Stomach (tissue), 9 donors: ENCODE results near the gene STAMBPL1. TPM values are rescaled to one million over a fixed set of nuclear protein-coding genes. Genes with fewer than 3 reads are reported as not detected.

ENCODE experiments used
- DNase-seq, 2 donors: peaks; one replicate each; pipeline versions ENCODE4 v3.0.0 to v3.0.0-alpha.2; 2013 to 2019
- H3K27ac ChIP-seq, 5 donors: fragments of 200-600 bp in 4 of 5; sonication (generic) in 4 of 5; one replicate each; pipeline ENCODE4 v1.5.1; 2013 to 2019; ENCODE audit warnings: mild to moderate bottlenecking in 1 of 5, moderate library complexity in 1 of 5
- H3K27me3 ChIP-seq, 3 donors: fragments of 200-600 bp; sonication (generic); one replicate each; pipeline ENCODE4 v1.5.1; 2017 to 2019; ENCODE audit warnings: mixed run types in 1 of 3
- H3K36me3 ChIP-seq, 4 donors: fragments of 200-600 bp; sonication (generic); 1 replicate in 3 of 4; 2 replicates in 1 of 4; pipeline ENCODE4 v1.5.1; 2016 to 2019
- H3K4me1 ChIP-seq, 4 donors: fragments of 200-600 bp; sonication (generic); one replicate each; pipeline ENCODE4 v1.5.1; 2016 to 2019
- H3K4me3 ChIP-seq, 4 donors: fragments of 200-600 bp; sonication (generic) in 3 of 4; one replicate each; pipeline ENCODE4 v1.5.1; 2016 to 2019; ENCODE audit warnings: mild to moderate bottlenecking in 1 of 4
- H3K9me3 ChIP-seq, 4 donors: fragments of 200-600 bp; sonication (generic); one replicate each; pipeline ENCODE4 v1.5.1; 2016 to 2019
- CTCF ChIP-seq, 7 experiments: fragments of 450-650 bp in 4 of 7; fragments of 200-600 bp in 3 of 7; sonication (generic) in 3 of 7; IDR thresholded peaks; one replicate each; pipeline ENCODE4 v1.5.1; 2016 to 2019; ENCODE audit warnings: antibody characterized with exemption in 7 of 7, control low read depth in 2 of 7, mild to moderate bottlenecking in 1 of 7
- EP300 ChIP-seq: sonication (generic); formaldehyde crosslinking; IDR thresholded peaks from one replicate; pipeline ENCODE4 v1.6.1; 2017; ENCODE audit warnings: antibody characterized with exemption
- POLR2A ChIP-seq, 4 donors: fragments of 450-650 bp; IDR thresholded peaks; one replicate each; pipeline ENCODE4 v1.6.1; 2016; ENCODE audit warnings: antibody characterized with exemption in 4 of 4, control low read depth in 2 of 4, mild to moderate bottlenecking in 1 of 4, moderate library complexity in 1 of 4
- POLR2AphosphoS5 ChIP-seq, 3 donors: sonication (generic); formaldehyde crosslinking; IDR thresholded peaks; one replicate each; pipeline ENCODE4 v1.6.1; 2016; ENCODE audit warnings: antibody characterized with exemption in 3 of 3
- WGBS, 5 donors: extraction: QIAGEN DNeasy Blood & Tissue Kit in 3 of 5; methylation state at CpG; one replicate each; pipeline versions ENCODE4 v1.1.5 to v1.1.7; 2013 to 2018; 5-methylcytosine and 5-hydroxymethylcytosine counted together
- intact Hi-C: fragments of 100-400 bp; cut with DNase I; formaldehyde crosslinking; loops from one replicate; pipeline ENCODE4 v1.15.1; 2023; ENCODE audit warnings: low total_unique reads
- polyA plus RNA-seq, 3 donors: library from polyadenylated mRNA; stranded (reverse); fragments of 200-250 nt; gene quantifications; one replicate each; pipeline ENCODE4 v1.2.3, GENCODE V29; 2013
- total RNA-seq, 5 donors: library from RNA; depleted of rRNA; stranded (reverse); fragments of >200 nt; gene quantifications; one replicate each; pipeline versions ENCODE4 v1.1.0 to v1.2.3, GENCODE V29; 2014 to 2016
- donor health status: healthy with polysubstance abuse.
- donor health status: Bipolar disorder and iron deficiency.
- donor health status: healthy.

Gene STAMBPL1
- total and polyA plus RNA-seq, 8 donors = 3.2 to 40.8 (median 8.4) TPM

- no peak for TF ChIP-seq CTCF (IDR thresholded peaks at IDR 0.05)
- TF ChIP-seq POLR2AphosphoS5 (IDR thresholded peaks at IDR 0.05) = no peak
- no peak for TF ChIP-seq POLR2A (IDR thresholded peaks at IDR 0.05)
- no peak for TF ChIP-seq EP300
- Histone ChIP-seq H3K27ac (peak overlapping the region in 2 of 5 donors; percentile 6 to 29), H3K4me1 (peaks cover 6 to 54% (median 24%) of the 10 kb centered on the region in 4 donors), H3K4me3 (no peak overlapping the region), H3K9me3 (no peaks in the 10 kb centered on the region), H3K36me3 (no peaks in the 10 kb centered on the region), H3K27me3 (no peaks in the 10 kb centered on the region)
- DNase-seq = peak in 1 of 2 donors; percentile 60
- WGBS, 5 donors = 20 to 48% (median 35%) methylated on average over 2 of the region's 2 CpGs
- intact Hi-C loops = no loop called here
Observed at GRCh38 chr10:88858491-88858890, 21.6 kb upstream of the STAMBPL1 start.

GRCh38 chr10:88861036-88861435, 19.0 kb upstream of the STAMBPL1 start:
- Histone ChIP-seq H3K36me3 (no peaks in the 10 kb centered on the region), H3K4me3 (no peak overlapping the region), H3K27ac (no peak overlapping the region), H3K27me3 (no peaks in the 10 kb centered on the region), H3K9me3 (no peaks in the 10 kb centered on the region), H3K4me1 (peaks cover 0 to 33% (median 11%) of the 10 kb centered on the region in 4 donors)
- TF ChIP-seq CTCF (IDR thresholded peaks at IDR 0.05) (no peak), EP300 (no peak)
- intact Hi-C loops = no loop called here
- no peak for DNase-seq
- WGBS, 5 donors = 0 to 97% (median 44%) methylated on average over 1 of the region's 1 CpG

- WGBS, 5 donors = 72 to 82% (median 75%) methylated on average over 4 of the region's 4 CpGs
Observed at GRCh38 chr10:88865281-88865876, 14.7 kb upstream of the STAMBPL1 start.

GRCh38 chr10:88866454-88866853, 13.6 kb upstream of the STAMBPL1 start:
- Histone ChIP-seq H3K36me3 (no peaks in the 10 kb centered on the region), H3K27me3 (no peaks in the 10 kb centered on the region), H3K4me3 (no peak overlapping the region), H3K9me3 (no peaks in the 10 kb centered on the region), H3K4me1 (peaks cover 0 to 5% (median 0%) of the 10 kb centered on the region in 4 donors), H3K27ac (no peak overlapping the region)
- TF ChIP-seq POLR2AphosphoS5 (IDR thresholded peaks at IDR 0.05) (no peak), CTCF (IDR thresholded peaks at IDR 0.05) (no peak), EP300 (no peak), POLR2A (IDR thresholded peaks at IDR 0.05) (no peak)
- intact Hi-C loops = no loop called here
- no peak for DNase-seq
- 86 to 98% (median 96%) methylated on average over 2 of the region's 2 CpGs for WGBS, 5 donors

More at GRCh38 chr10:88865281-88865876, 14.7 kb upstream of the STAMBPL1 start:
- H3K27me3 ChIP-seq = no peaks in the 10 kb centered on the region
- DNase-seq = peak in 1 of 2 donors; percentile 64
- intact Hi-C loops = no loop called here
- no peaks in the 10 kb centered on the region for H3K9me3 ChIP-seq
- TF ChIP-seq POLR2A (IDR thresholded peaks at IDR 0.05) (no peak), CTCF (IDR thresholded peaks at IDR 0.05) (peak in 3 of 7 experiments; percentile 25 to 54 (median 50))
- no peak overlapping the region for H3K27ac ChIP-seq
- no peaks in the 10 kb centered on the region for H3K36me3 ChIP-seq
- peaks cover 0 to 5% (median 0%) of the 10 kb centered on the region in 4 donors for H3K4me1 ChIP-seq
- no peak overlapping the region for H3K4me3 ChIP-seq
